GM21367 (cell line): ENCODE data around the gene PTPRH.
"Not testable (repeated sequence)": the region's sequence is repeated elsewhere in the genome, so short reads cannot be mapped to it uniquely, and the experiment has no call there.

Experiments used
- ATAC-seq: cut with Tn5 transposase; IDR thresholded peaks from one replicate; pipeline ENCODE4 v1.9.1; 2021; ENCODE audit not compliant: unreplicated experiment

Gene PTPRH

GRCh38 chr19:55193481-55193880, 15.8 kb downstream of the PTPRH start:
- no peak for ATAC-seq

- no peak for ATAC-seq
Observed at GRCh38 chr19:55189403-55189835, 19.9 kb downstream of the PTPRH start.

GRCh38 chr19:55188625-55189024, 20.7 kb downstream of the PTPRH start:
- no peak for ATAC-seq

GRCh38 chr19:55186080-55186479, 23.2 kb downstream of the PTPRH start:
- ATAC-seq: no peak

GRCh38 chr19:55181740-55182139, 27.6 kb downstream of the PTPRH start:
- ATAC-seq: no peak

- ATAC-seq: no peak
Observed at GRCh38 chr19:55179606-55180484, 29.5 kb downstream of the PTPRH start, which contains the start of gene SYT5. Gene SYT5 (minus strand): TSS chr19:55180289. CDS start chr19:55179041, 1,248 bp downstream.

- ATAC-seq: peak; percentile 58
Observed at GRCh38 chr19:55178781-55179599, 30.3 kb downstream of the PTPRH start.

- ATAC-seq: no peak
Observed at GRCh38 chr19:55176076-55176475, 33.2 kb downstream of the PTPRH start.

GRCh38 chr19:55175117-55175867, 34.0 kb downstream of the PTPRH start:
- no peak for ATAC-seq

GRCh38 chr19:55174425-55175116, 34.7 kb downstream of the PTPRH start:
- no peak for ATAC-seq

- ATAC-seq: no peak
Observed at GRCh38 chr19:55173714-55174409, 35.4 kb downstream of the PTPRH start.

GRCh38 chr19:55173186-55173713, 36.1 kb downstream of the PTPRH start:
- no peak for ATAC-seq

- no peak for ATAC-seq
Observed at GRCh38 chr19:55172741-55173140, 36.6 kb downstream of the PTPRH start.

GRCh38 chr19:55172318-55172717, 37.0 kb downstream of the PTPRH start:
- not testable (repeated sequence) for ATAC-seq

GRCh38 chr19:55171440-55171839, 37.9 kb downstream of the PTPRH start:
- ATAC-seq: no peak

- no peak for ATAC-seq
Observed at GRCh38 chr19:55169136-55169535, 40.2 kb downstream of the PTPRH start.

GRCh38 chr19:55166530-55167268, 42.6 kb downstream of the PTPRH start, which contains the start of gene DNAAF3:
Gene DNAAF3 (minus strand): TSS chr19:55166613. CDS start chr19:55166413, 200 bp downstream.
- peak; percentile 65 for ATAC-seq

- no peak for ATAC-seq
Observed at GRCh38 chr19:55165952-55166529, 43.3 kb downstream of the PTPRH start.
